HEK293T (cell line): ENCODE results near the gene TMEM229B.

Experiments
- CTCF ChIA-PET: fragments of 350-600 bp; formaldehyde crosslinking; extraction: SDS; loops from one replicate; lab custom pipeline; 2021; ENCODE audit warnings: antibody characterized with exemption, inconsistent platforms; lab: Yijun Ruan, JAX
- POLR2A ChIA-PET: fragments of 350-600 bp; formaldehyde crosslinking; extraction: SDS; loops from one replicate; lab custom pipeline; 2020; ENCODE audit warnings: antibody characterized with exemption, inconsistent platforms; lab: Yijun Ruan, JAX
- DNase-seq: peaks from one replicate; pipeline ENCODE4 v3.0.0; 2012; ENCODE audit warnings: mixed read lengths; ENCODE audit errors: extremely low spot score
- ARNT ChIP-seq: fragments of 450-650 bp; IDR thresholded peaks from 2 replicates; pipeline ENCODE4 v1.6.1; 2017; ENCODE audit warnings: mild to moderate bottlenecking
- BHLHE40 ChIP-seq: fragments of 450-650 bp; IDR thresholded peaks from 2 replicates; pipeline ENCODE4 v1.6.1; 2016; ENCODE audit warnings: mild to moderate bottlenecking, moderate library complexity, borderline replicate concordance
- CTBP1 ChIP-seq: fragments of 450-650 bp; IDR thresholded peaks from 2 replicates; pipeline ENCODE4 v1.6.1; 2016; ENCODE audit warnings: borderline replicate concordance
- ELF4 ChIP-seq: fragments of 450-650 bp; IDR thresholded peaks from 2 replicates; pipeline ENCODE4 v1.6.1; 2017; ENCODE audit warnings: antibody characterized with exemption
- FOXA1 ChIP-seq: fragments of 450-650 bp; IDR thresholded peaks from 2 replicates; pipeline ENCODE4 v1.6.1; 2016; ENCODE audit warnings: mild to moderate bottlenecking
- FOXK2 ChIP-seq: fragments of 450-650 bp; IDR thresholded peaks from 2 replicates; pipeline ENCODE4 v1.6.1; 2016; ENCODE audit warnings: mild to moderate bottlenecking
- FOXM1 ChIP-seq: fragments of 450-650 bp; IDR thresholded peaks from 2 replicates; pipeline ENCODE4 v1.6.1; 2017; ENCODE audit warnings: mild to moderate bottlenecking, borderline replicate concordance
- HDGF ChIP-seq: fragments of 450-650 bp; IDR thresholded peaks from 2 replicates; pipeline ENCODE4 v1.6.1; 2017; ENCODE audit warnings: antibody characterized with exemption, borderline replicate concordance
- L3MBTL2 ChIP-seq: fragments of 450-650 bp; conservative IDR thresholded peaks from 2 replicates; pipeline ENCODE4 v1.6.1; 2016; ENCODE audit warnings: mild to moderate bottlenecking
- LEF1 ChIP-seq: fragments of 450-650 bp; IDR thresholded peaks from 2 replicates; pipeline ENCODE4 v1.6.1; 2017; ENCODE audit warnings: mild to moderate bottlenecking, borderline replicate concordance
- NFRKB ChIP-seq: fragments of 450-650 bp; IDR thresholded peaks from 2 replicates; pipeline ENCODE4 v1.6.1; 2016; ENCODE audit warnings: mild to moderate bottlenecking, moderate library complexity
- SP1 ChIP-seq: fragments of 450-650 bp; IDR thresholded peaks from 2 replicates; pipeline ENCODE4 v1.6.1; 2017
- SUZ12 ChIP-seq: fragments of 450-650 bp; IDR thresholded peaks from 2 replicates; pipeline ENCODE4 v1.6.1; 2016; ENCODE audit warnings: mild to moderate bottlenecking
- TARDBP ChIP-seq: fragments of 450-650 bp; IDR thresholded peaks from 2 replicates; pipeline ENCODE4 v1.6.1; 2016
- ZNF384 ChIP-seq: fragments of 450-650 bp; IDR thresholded peaks from 2 replicates; pipeline ENCODE4 v1.6.1; 2016
- TF ChIP-seq, protein P1 (sequence below): fragments of 450-650 bp; IDR thresholded peaks from 2 replicates; pipeline ENCODE4 v1.6.1; 2016

TMEM229B gene

GRCh38 chr14:67426983-67427606 lies 61.4 kb downstream of the TMEM229B start:
- TF ChIP-seq ARNT (no peak), FOXM1 (no peak)
- DNase-seq: peak; percentile 83
- ChIA-PET CTCF (interaction anchor here (0.6 to 5.3 kb wide), 35 partner anchors 8 to 1385 kb away, joined by 3 to 42 read pairs (median 4); partner anchors contain the start of genes ATP6V1D, EIF2S1, PIGH and PLEK2), POLR2A (interaction anchor here (1.2 to 2.3 kb wide), 6 partner anchors 86 to 269 kb away, joined by 3 to 8 read pairs (median 4); partner anchors contain the start of genes PIGH, PLEKHH1 and RDH11)

GRCh38 chr14:67426161-67426560 lies 62.4 kb downstream of the TMEM229B start:
- DNase-seq: no peak
- TF ChIP-seq ARNT (no peak), TARDBP (no peak), FOXA1 (no peak), ZNF384 (no peak), BHLHE40 (no peak), L3MBTL2 (no peak), SP1 (no peak)
- POLR2A ChIA-PET: interaction anchor here (1.7 kb wide), 1 partner anchor 107 kb away, joined by 7 read pairs; the partner anchor contains the start of gene PLEKHH1
- CTCF ChIA-PET: interaction anchor here (0.6 to 5.3 kb wide), 11 partner anchors 14 to 304 kb away, joined by 3 to 42 read pairs (median 5); partner anchors contain the start of gene PLEKHH1

DNA sequence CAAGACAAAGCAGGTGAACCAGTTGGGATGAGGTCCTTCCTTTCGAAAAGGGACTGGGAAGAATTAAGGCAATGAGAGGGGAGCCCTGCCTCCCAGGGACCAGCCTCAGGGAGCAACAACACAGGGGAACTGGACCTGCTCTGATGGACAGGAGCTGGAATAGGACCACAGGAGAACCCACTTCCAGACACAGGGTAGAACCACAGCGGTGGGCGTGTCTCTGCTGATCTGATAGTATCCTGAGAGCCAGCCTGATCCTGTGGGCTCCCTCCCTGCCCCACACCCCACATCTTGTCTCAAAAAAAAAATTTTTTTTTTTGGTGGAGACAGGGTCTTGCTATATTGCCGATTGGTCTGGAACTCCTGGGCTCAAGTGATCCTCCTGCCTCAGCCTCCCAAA lies 62.9 kb downstream of the TMEM229B start:
- no peak for DNase-seq
- TF ChIP-seq ELF4 (no peak), FOXK2 (no peak), HDGF (no peak), NFRKB (no peak)
- ChIA-PET POLR2A (no interaction called here), CTCF (interaction anchor here (1.1 to 5.3 kb wide), 2 partner anchors 41 to 146 kb away, joined by 4 to 42 read pairs; no protein-coding TSS in a partner anchor)

- ChIA-PET POLR2A (no interaction called here), CTCF (interaction anchor here (5.3 kb wide), 1 partner anchor 147 kb away, joined by 42 read pairs; no protein-coding TSS in a partner anchor)
- TF ChIP-seq ELF4 (no peak), NFRKB (no peak), ZNF384 (no peak), SP1 (no peak), FOXM1 (no peak), FOXK2 (no peak), LEF1 (no peak), FOXA1 (no peak), ARNT (no peak)
- DNase-seq: no peak
These were observed 64.0 kb downstream of the TMEM229B start for GRCh38 chr14:67424539-67424938.

GRCh38 chr14:67423424-67423823 lies 65.1 kb downstream of the TMEM229B start:
- TF ChIP-seq TARDBP: no peak
- no peak for TF ChIP-seq FOXA1
- TF ChIP-seq LEF1: no peak
- TF ChIP-seq NFRKB: no peak
- no peak for TF ChIP-seq CTBP1
- no peak for TF ChIP-seq ARNT
- TF ChIP-seq BHLHE40: no peak
- TF ChIP-seq FOXK2: no peak
- TF ChIP-seq SUZ12: no peak
- TF ChIP-seq, protein P1, sequence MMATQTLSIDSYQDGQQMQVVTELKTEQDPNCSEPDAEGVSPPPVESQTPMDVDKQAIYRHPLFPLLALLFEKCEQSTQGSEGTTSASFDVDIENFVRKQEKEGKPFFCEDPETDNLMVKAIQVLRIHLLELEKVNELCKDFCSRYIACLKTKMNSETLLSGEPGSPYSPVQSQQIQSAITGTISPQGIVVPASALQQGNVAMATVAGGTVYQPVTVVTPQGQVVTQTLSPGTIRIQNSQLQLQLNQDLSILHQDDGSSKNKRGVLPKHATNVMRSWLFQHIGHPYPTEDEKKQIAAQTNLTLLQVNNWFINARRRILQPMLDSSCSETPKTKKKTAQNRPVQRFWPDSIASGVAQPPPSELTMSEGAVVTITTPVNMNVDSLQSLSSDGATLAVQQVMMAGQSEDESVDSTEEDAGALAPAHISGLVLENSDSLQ: no peak
- TF ChIP-seq L3MBTL2: no peak
- no peak for TF ChIP-seq SP1

GRCh38 chr14:67421356-67422224 lies 66.9 kb downstream of the TMEM229B start:
- POLR2A ChIA-PET: interaction anchor here (1.0 kb wide), 1 partner anchor 150 kb away, joined by 3 read pairs; no protein-coding TSS in a partner anchor
- CTCF ChIA-PET: interaction anchor here (0.6 kb wide), 1 partner anchor 223 kb away, joined by 7 read pairs; no protein-coding TSS in a partner anchor
- no peak for TF ChIP-seq FOXA1
- TF ChIP-seq FOXK2: no peak
- TF ChIP-seq CTBP1: no peak
- no peak for TF ChIP-seq ARNT
- no peak for TF ChIP-seq SUZ12
- no peak for TF ChIP-seq TARDBP
- no peak for TF ChIP-seq HDGF
- TF ChIP-seq, protein P1: no peak
- DNase-seq: no peak

More at GRCh38 chr14:67423424-67423823, 65.1 kb downstream of the TMEM229B start:
- ChIA-PET CTCF (no interaction called here), POLR2A (no interaction called here)
- DNase-seq: no peak
